Epidermal melanocyte (primary cell): ENCODE measurements around the gene RNF225.
A peak's percentile ranks its signal among the peaks of the same experiment; 100 is the strongest.
"Not testable (repeated sequence)": the region's sequence is repeated elsewhere in the genome, so short reads cannot be mapped to it uniquely, and the experiment has no call there.

ENCODE experiments used
- DNase-seq: peaks from one replicate; pipeline ENCODE4 v3.0.0; 2011; ENCODE audit warnings: low spot score; ENCODE audit not compliant: insufficient read length

RNF225 gene

GRCh38 chr19:58361900-58362271 is 33.6 kb upstream of the RNF225 start:
- DNase-seq = no peak

DNA sequence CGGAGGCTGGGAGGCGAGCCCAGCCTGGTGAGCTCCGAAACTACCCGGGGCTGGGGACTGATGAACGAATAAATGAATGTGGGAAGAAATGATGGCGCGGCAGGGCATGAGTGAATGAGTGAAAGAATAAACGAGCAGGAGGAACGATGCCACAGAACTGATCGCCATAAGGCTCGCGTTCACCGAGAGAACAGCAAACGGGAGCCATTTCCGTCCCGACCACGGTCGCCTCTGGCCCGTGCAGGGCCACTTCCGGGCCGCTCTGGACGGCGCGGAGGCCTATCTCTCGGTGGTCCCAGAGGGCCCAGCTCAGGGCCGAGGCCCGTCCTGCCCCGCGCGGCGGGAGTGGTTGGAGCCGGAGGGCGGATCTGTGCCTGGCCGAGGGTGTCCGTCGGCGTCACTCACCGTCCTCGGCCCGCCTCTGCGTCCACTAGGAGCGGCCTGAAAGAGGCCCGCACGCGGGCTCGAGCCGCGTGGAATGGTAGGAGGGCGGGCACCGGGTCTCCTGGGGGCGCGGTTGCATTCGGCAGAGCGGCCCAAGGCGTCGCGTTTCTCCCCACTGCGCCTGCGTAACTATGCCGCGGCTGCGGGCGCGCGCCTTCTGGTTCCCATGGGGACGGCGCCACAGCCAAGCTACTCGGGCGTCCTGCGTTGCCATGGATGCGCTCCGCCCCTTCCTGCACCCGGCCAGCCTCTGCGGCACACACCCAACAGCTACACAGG is 33.0 kb upstream of the RNF225 start, which contains the start of gene ZNF497:
TSS of gene ZNF497 (minus strand) at position 480 of the 723 bp plus-strand sequence. CDS start 5,116 bp downstream, outside the sequence.
- peak; percentile 100 for DNase-seq

GRCh38 chr19:58364146-58364545 is 31.3 kb upstream of the RNF225 start:
- no peak for DNase-seq

GRCh38 chr19:58366585-58367430 is 28.6 kb upstream of the RNF225 start:
- DNase-seq = peak; percentile 13

GRCh38 chr19:58367698-58368454 is 27.6 kb upstream of the RNF225 start:
- no peak for DNase-seq

DNA sequence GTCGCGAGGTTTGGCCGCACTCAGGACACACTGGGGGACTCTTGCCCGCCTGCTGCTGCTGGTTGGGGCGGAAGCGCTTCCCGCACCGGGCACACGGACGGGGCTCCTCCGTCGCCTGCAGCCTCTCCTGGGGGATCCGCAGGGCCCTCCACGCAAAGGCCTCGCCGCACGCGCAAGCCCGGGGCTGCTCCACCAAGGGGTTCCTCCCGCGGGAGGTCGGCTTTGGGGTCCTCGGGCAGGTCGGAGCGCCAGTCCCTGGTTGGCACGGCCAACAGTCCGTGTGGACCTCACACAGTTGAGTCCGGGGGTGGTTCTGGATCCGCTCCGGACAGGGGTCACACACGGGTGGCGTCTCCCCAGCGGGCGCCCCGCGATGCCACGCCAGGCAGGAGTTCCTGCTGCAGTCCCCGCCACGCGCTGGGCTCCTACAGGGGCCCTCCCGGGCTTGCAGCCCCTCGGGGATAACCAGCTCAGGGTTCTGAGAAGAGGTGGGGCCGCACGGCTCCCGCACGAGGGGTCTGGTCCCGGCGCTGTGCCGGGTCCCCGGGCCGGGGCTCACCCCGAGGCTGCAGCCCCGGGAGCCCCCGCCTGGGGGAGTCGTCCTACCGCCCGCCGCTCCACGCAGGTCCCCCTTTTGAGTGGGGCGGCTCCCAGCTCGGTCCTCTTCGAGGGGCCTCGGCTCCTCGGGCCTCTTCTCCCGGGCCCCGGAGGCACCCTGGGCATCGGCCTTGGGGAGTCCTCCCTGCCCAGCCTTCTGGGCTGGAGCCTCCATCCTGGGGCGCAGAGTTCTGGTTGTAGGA is 26.7 kb upstream of the RNF225 start:
- no peak for DNase-seq

- DNase-seq = no peak
Measured at GRCh38 chr19:58372311-58373133, 22.9 kb upstream of the RNF225 start.

GRCh38 chr19:58374200-58374599 is 21.3 kb upstream of the RNF225 start:
- no peak for DNase-seq

DNA sequence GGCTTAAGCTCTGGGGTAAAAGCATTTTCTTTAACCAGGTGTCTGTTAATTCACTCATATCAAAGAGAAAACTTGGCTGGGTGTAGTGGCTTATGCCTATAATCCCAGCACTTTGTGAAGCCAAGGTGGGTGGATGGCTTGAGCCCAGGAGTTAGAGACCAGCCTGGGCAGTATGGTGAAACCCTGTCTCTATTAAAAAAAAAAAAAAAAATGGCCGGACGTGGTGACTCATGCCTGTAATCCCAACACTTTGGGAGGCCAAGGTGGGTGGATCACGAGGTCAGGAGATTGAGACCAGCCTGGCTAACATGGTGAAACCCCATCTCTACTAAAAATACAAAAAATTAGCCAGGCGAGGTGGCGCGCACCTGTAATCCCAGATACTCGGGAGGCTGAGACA is 18.7 kb upstream of the RNF225 start:
- DNase-seq = not testable (repeated sequence)

- DNase-seq = no peak
Measured at GRCh38 chr19:58379246-58379645, 16.2 kb upstream of the RNF225 start.

DNA sequence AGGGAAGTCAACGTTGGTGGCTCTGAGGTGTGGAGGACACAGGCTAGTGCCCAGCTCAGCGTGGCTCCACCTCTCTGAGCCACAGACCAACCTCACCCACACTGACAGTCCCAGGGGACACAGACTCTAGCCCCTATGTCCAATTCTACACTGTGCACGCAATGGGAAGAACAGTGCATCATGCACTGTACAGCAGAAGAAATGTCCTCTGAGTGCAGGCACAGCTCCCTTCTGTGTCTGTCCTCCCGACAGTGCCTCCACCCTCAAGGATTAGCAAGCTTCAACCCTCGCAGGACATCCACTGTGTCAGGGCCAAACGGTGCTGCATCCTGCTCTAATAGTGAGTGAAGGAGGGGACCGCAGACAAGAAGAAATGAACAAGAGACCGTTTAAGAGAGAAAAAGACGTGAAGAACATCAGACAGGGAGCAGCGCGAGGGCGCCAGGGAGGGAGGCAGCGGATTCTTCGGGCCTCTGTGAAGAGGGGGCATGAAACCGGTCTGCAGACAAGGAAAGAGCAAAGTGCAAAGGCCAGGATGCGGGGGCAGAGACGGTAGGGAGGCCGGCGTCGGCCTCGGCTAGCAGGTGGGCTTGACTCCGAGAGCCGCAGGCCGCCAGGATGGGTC is 15.3 kb upstream of the RNF225 start:
- DNase-seq = no peak

- DNase-seq = peak; percentile 97
Measured at GRCh38 chr19:58380662-58381459, 14.6 kb upstream of the RNF225 start, which contains the start of gene ZNF837. ZNF837 (minus strand) TSS chr19:58381030; CDS start chr19:58369332, 11,698 bp downstream.

DNA sequence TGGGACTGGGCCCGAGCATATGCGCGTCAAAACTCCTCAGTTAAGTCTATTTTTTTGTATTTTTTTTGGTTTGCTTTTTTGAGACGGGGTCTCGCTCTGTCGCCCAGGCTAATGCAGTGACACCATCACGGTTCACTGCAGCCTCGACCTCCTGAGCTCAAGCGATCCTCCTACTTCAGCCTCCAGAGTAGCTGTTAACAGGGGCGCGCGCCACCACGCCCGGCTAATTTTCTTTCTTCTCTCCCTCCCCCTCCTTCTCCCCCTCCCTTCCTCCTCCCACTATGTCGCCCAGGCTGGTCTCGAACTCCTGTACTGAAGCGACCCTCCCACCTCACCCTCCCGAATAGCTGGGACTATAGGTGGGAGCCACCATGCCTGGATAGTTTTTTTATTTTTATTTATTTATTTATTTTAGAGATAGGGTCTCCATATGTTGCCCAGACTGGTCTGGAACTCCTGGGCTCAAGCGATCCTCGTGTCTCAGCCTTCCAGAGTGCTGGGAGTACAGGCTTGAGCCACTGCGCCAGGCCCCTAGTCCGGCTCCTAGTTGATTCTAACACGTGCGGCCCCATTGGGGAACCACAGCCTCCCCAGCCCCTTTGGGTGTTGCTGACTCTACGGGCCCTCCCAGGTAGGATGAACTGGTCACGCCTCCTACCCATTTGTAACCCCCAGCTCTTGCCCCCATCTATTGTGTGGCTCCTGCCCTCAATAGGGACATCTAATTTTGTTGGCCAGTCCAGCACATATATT is 13.8 kb upstream of the RNF225 start:
- DNase-seq = no peak

DNA sequence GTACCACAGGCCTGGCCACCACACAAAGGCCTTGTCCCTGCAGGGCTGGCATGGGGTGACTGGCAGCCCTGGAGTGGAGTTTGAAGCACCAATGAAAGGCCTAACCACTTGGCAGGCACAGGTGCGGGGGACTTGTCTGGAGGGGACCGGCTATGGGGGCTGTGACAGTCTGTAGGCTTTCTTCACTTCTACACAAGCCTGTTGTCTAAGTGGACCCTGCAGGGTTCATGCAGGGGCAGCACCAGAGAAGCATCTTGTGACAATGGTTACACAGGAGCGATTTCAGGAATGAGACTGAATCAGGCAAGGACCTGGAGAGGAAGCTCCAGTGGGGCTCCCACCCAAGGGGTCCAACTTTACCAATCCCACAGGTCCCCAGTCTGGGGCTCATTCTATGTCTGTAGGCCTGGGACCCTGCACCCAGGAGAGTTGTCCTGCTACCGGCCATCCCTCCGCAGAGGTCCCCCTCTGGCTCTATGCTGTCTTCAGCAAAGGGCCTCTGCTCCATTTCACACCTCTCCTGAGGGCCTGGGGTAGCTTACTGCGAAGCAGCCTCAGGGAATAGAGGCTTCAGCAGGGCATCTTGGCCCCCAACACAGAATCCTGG is 12.4 kb upstream of the RNF225 start:
- no peak for DNase-seq

- DNase-seq = no peak
Measured at GRCh38 chr19:58385313-58385890, 10.1 kb upstream of the RNF225 start.

GRCh38 chr19:58385891-58386575 is 9.4 kb upstream of the RNF225 start:
- no peak for DNase-seq
